ENCODE results near the gene ABCG1.
A peak's percentile ranks its signal among the peaks of the same experiment; 100 is the strongest.

ABCG1 gene

GRCh38 chr21:42306366-42307035 is 87.6 kb downstream of the ABCG1 start:
- no peak for DNase-seq (ENCODE audit: low read depth, low spot score)

GRCh38 chr21:42307106-42307505 is 88.2 kb downstream of the ABCG1 start:
- no peak for DNase-seq (ENCODE audit: low read depth, low spot score)

GRCh38 chr21:42308161-42308913 is 89.4 kb downstream of the ABCG1 start:
- DNase-seq (ENCODE audit: low read depth, low spot score) = no peak

DNA sequence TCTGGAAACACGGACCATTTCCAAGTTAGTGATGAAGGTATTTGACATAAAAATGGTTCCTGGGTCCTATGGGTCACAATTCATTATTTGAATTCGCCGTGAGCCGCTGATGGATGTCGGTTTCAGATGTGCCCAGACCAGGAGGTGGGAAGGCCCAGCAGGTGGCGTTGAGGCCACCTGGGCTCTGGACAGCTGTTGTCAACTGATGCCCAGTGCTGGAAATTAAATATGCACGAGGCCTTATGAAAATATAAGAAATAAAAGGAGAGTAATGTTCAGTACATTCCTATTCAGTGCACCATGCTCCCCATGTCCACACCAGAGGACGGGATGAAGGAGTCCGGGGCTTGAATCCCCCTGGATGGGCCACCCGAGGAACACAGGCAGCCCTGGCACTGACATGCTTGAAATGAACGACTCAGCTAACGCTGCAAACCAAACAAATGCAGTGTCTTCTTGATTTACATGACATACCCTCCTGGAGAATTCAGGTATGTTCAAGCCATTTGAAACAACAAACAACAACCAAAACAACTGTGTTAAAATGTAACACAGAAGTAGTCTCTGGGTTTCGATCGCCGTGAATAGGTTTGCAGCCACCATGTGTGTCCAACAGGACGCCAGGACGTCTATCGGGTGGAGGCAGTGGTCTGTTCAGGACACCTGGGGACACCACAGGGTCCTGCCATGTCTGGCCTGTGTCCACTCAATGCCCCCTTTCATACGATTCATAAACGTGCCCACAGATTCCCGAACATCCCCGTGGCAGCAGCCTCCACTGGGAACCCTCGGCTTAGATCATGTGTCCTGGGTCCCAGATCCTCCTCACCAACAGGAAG is 90.2 kb downstream of the ABCG1 start:
- DNase-seq (ENCODE audit: low read depth, low spot score) = no peak

DNA sequence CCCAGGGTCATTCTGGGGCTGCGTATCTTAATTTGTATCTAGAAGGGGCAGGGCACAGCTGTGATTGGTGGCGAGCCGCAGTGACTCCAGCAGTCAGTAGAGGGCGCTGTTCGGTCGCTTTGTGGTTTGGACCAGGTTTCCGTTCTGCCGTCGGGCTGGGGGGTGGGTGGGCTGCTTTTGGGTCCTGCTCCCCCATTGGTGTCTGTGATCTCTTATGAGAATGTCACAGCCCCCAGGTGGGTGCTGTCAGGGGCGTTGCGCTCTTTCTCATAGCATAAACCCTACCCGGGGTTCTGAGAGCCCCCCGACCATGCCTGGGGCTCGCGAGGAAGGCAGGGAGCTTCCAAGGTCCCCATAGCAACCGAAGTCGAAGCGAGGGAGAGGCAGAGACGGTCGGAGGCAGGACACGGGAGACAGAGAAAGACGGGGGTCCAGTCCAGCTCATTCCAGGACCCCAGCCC is 90.8 kb downstream of the ABCG1 start:
- DNase-seq (ENCODE audit: low read depth, low spot score) = peak; percentile 52

- DNase-seq (ENCODE audit: low read depth, low spot score) = no peak
These were observed 91.6 kb downstream of the ABCG1 start for GRCh38 chr21:42310411-42311001.

DNA sequence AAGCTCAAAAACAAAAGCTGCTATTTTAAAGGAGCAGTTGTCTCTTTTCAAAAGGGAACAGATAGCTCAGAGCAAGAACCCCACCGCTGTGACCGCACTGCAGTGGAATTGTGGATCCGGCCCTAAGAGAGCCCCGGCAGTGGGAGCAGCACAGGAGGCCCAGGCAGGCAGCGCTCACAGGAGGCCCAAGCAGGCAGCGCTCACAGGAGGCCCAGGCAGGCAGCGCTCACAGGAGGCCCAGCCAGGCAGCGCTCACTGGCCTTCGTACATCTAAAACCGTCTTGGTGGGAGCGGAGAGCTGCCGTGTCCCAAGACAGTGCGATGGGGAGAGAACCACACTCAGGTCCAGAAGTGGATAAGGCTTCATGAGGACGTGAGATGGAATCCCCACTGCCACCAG is 92.2 kb downstream of the ABCG1 start:
- no peak for DNase-seq (ENCODE audit: low read depth, low spot score)

DNA sequence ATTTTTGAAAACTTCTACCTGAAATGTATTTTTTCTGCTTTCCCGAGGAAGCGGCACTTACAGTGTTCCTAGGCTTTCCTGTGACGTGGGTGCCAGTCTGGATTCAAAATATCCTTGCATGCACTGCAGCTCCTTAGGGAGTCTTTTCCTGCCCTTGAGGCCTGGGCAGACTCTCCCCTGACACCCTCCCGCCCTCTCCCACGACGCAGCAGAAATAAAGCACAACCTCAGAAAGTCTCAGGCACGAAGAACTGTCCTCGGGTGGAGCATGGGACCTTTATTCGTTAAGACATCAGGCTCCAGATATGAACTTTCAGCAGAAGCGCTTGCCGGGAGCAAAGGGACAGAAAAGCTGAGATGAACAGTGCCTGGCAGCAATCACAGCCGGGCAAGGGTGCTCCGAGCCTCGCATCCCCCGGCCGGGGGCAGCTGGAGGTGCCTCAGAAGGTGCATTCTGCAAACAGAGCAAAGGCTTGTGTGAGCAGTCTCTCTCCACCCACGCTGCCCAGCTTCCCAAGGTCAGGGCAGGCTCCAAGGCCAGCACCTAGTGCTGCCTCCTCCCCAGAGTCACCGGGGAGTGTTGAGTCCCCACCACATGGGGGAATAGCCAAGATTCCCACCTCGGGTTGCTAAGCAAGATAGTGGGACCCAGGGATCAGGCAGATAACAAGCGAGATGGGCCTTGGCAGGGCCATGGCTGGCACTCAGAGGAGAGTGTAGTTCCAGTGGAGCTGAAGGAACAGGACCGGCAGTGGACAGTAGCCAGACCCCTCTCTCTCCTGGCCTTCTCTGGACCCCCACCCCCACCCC is 93.1 kb downstream of the ABCG1 start:
- no peak for DNase-seq (ENCODE audit: low read depth, low spot score)

DNA sequence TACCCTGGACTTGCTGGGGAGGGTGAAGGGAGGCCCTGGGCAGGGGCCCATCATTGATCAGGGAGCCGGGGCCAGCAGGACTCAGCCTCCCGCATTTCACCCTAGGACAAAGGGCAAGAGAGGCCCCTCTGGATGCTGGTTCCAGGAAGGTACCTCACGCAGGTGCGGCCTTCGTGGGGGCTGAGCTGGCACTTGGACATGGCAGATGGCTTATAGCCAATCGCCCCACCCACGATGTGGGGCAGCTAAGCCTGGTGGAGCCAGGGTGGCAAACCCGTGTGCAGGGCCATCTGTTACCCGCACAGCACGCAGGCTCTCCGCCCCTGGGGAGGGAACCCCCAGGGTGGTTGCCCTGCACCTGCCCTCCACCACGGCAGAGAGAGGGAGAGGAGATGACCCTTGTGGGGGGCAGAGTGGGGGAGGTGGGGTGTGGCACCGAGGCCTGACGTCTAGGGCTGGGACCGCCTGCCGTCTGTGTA is 93.7 kb downstream of the ABCG1 start:
- DNase-seq (ENCODE audit: low read depth, low spot score) = no peak

GRCh38 chr21:42313501-42313969 is 94.6 kb downstream of the ABCG1 start:
- no peak for DNase-seq (ENCODE audit: low read depth, low spot score)

DNA sequence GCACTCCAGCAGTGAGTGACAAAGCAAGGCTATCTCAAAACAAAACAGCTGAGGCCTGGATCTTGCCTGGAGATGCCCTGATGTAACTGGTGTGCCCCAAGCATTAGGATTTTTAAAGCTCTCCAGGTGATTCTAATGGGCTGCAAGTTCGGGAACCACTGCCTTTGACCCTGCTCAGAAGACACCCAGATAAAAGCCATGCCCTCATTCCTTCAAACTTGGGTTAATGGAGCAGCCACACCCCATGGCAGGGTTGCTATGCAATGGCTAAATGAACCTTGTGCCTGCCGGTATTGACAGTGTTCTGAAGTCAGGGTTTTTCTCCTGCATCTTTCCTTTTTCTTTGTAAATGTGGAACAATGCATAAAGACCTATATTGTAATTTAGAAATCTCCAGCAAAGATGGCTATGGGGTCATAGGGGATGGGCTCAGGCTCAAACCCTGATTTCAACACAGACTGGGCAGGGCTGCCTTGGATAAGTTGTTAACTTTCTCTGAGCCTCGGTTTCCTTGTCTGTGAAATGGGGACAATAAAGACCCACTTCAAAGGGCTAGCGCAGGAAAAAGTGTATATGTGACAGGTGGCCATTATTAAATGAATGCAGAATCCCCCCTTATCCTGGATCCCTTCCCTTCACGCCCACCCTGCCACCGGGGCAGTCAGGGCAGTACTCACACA is 95.8 kb downstream of the ABCG1 start:
- DNase-seq (ENCODE audit: low read depth, low spot score) = no peak

GRCh38 chr21:42315296-42315891 is 96.5 kb downstream of the ABCG1 start, which contains the start of gene TFF3:
TSS of gene TFF3 (minus strand) at chr21:42315409. CDS start at chr21:42315374, 35 bp downstream.
- DNase-seq (ENCODE audit: low read depth, low spot score) = no peak

DNA sequence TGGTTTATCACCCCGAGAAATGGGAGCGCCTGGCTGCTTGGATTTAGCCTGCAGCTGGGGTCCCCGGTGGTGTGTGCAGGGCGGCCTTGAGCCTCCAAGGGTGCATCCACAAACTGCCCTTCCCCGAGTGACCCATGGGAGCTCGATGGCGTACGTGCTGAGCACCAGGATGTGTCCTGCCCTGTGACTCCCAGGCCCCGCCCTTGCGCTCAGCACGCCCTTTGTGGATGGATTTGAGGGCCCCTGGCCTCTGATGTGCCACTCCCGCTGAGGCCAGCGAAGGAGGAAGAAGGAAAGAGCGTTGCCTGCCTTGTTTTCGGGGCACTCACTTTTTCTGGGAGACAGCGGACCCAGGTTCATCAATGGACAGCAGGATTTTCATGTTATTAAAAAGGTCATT is 98.0 kb downstream of the ABCG1 start:
- no peak for DNase-seq (ENCODE audit: low read depth, low spot score)

DNA sequence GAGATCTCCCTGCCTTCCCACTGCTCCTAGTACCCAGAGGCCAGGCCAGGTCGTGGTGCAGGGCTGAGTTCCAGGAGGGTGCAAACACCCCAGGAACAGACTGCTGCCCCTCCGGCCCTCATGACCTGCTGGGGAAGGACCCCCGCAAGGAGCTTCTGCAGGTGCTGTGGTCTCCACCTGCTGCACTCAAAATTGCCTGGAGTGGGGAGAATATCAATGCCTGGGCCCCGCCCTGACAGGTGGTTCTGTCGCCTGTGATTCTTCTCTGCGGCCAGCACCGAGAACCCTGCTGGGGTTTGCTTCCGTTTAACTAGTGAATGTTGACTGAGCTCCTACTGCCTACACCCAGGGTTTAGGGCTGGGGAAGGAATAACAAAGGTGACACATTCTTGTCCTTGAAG is 98.4 kb downstream of the ABCG1 start:
- no peak for DNase-seq (ENCODE audit: low read depth, low spot score)

GRCh38 chr21:42317826-42318746 is 99.1 kb downstream of the ABCG1 start:
- DNase-seq (ENCODE audit: low read depth, low spot score) = no peak

GRCh38 chr21:42319376-42319775 is 100.4 kb downstream of the ABCG1 start:
- no peak for DNase-seq (ENCODE audit: low read depth, low spot score)

DNA sequence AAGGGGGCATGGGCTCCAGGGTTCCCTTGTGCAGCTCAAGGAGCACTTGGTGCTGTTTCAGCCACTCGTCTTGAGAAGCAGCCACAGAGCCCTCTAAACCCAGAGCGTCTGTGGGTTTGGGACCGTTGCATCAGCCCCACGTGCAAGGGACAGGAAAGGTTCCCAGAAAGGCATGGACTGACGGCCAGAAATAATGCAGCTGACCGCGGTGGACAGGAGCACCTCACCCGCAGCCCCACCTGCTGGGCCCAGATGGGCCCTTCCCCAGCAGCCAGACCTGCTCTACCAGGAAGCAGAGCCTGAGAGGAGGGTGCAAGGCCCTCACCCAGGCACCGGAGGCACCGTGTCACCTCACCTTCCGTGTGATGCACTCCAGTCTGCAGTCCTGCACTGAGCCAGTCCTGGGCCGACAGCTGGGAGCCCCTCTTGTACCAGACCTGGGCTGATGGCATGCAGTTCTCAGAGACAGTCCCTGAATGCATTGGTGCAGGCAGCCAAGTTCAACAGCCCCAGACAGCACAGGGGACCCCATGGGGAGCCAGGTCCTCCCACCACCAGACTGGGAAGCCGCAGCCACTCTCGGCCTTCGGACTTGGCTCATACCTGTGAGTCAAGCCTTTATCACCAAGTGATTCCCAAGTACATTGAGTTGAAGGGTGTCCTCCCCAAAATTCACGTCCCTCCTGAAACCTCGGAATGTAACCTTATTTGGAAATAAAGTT is 101.1 kb downstream of the ABCG1 start:
- DNase-seq (ENCODE audit: low read depth, low spot score) = no peak

GRCh38 chr21:42320791-42321190 is 101.9 kb downstream of the ABCG1 start:
- no peak for DNase-seq (ENCODE audit: low read depth, low spot score)

All from astrocyte of the hippocampus (primary cell).